ENCODE data around the gene SSBP2. TPM values are rescaled to one million over a fixed set of nuclear protein-coding genes. Genes with fewer than 3 reads are reported as not detected.

SSBP2 gene
- total and polyA plus RNA-seq, 2 donors (not counting 3 experiments of a cell fraction or from before 2014, with no cell fraction given), result 9.6 to 11.5 TPM

DNA sequence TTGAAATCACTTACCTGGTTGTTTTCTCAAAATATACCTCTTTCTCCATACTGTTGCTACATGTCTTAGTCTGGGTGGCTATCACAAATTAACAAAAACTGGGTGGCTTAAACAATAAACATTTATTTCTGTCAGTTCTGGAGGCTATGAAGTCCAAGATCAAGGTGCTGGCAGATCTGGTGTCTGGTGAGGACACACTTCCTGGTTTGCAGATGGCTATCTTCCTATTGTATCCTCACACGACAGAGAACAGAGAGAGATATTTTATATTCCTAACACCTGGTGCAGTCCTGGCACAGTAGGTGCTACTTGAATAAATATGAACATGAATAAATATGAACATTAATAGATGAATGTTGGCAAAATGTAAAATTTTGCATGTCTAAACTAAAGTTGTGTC is 192.7 kb downstream of the SSBP2 start:
- no peaks in the 10 kb centered on the region for H3K79me2 ChIP-seq (ENCODE audit: control insufficient read depth, insufficient read depth, low read length)
- no peak overlapping the region for H3K4me3 ChIP-seq (replicated peaks in 1 of 3; ENCODE audit: insufficient read depth in 1 of 3, low read depth in 1 of 3, low read length in 3 of 3)
- no peak overlapping the region for H3K9ac ChIP-seq (replicated peaks; ENCODE audit: extremely low read depth, insufficient read depth, low read length)
- no TSS peak for BruUV-seq (replicated peaks)
- CTCF ChIA-PET, result no interaction called here
- H3K9me3 ChIP-seq (replicated peaks; ENCODE audit: control insufficient read depth, insufficient read depth, low read length), result no peaks in the 10 kb centered on the region
- H2AFZ ChIP-seq (ENCODE audit: low read depth, low read length), result no peak overlapping the region
- no peak overlapping the region for H3K4me2 ChIP-seq (ENCODE audit: insufficient read depth, low read length)
- no peaks in the 10 kb centered on the region for H4K20me1 ChIP-seq (replicated peaks; ENCODE audit: control insufficient read depth, extremely low read depth, insufficient read depth, low read length)
- no peaks in the 10 kb centered on the region for H3K27me3 ChIP-seq (ENCODE audit: control insufficient read depth in 2 of 2, insufficient read depth in 2 of 2, low read length in 2 of 2)
- dilution Hi-C loops (cut with MboI; ENCODE audit: extremely low pct_ligation_motif_present, low sequenced_read_pairs) (no loop called here), intact Hi-C loops (cut with micrococcal nuclease) (no loop called here)
- no peak for FAIRE-seq
- peaks cover 17% of the 10 kb centered on the region for H3K4me1 ChIP-seq (ENCODE audit: control insufficient read depth, extremely low read depth, insufficient read depth, low read length)
- DNase-seq (ENCODE audit: low read depth, low spot score), result no peak
- POLR2A ChIA-PET, result no interaction called here
- no peaks in the 10 kb centered on the region for H3K36me3 ChIP-seq (ENCODE audit: control insufficient read depth in 2 of 2, extremely low read depth in 1 of 2, insufficient read depth in 2 of 2, low read length in 2 of 2)
- no peak overlapping the region for H3K27ac ChIP-seq (ENCODE audit: insufficient read depth, low read depth, low read length)
- no peak for TF ChIP-seq GATA2 (IDR thresholded peaks at IDR 0.05; ENCODE audit: insufficient read depth, insufficient read length, low read depth, low read length)
- H3K9me1 ChIP-seq (replicated peaks; ENCODE audit: control insufficient read depth, extremely low read depth, insufficient read depth, low read length), result no peaks in the 10 kb centered on the region

- no peaks in the 10 kb centered on the region for H3K36me3 ChIP-seq (ENCODE audit: control insufficient read depth in 2 of 2, extremely low read depth in 1 of 2, insufficient read depth in 2 of 2, low read length in 2 of 2)
- H2AFZ ChIP-seq (ENCODE audit: low read depth, low read length), result no peak overlapping the region
- BruUV-seq (replicated peaks), result no TSS peak
- H4K20me1 ChIP-seq (replicated peaks; ENCODE audit: control insufficient read depth, extremely low read depth, insufficient read depth, low read length), result no peaks in the 10 kb centered on the region
- H3K9me1 ChIP-seq (replicated peaks; ENCODE audit: control insufficient read depth, extremely low read depth, insufficient read depth, low read length), result no peaks in the 10 kb centered on the region
- no peak for TF ChIP-seq POLR2A (IDR thresholded peaks at IDR 0.05; ENCODE audit: low read depth, low read length)
- H3K27me3 ChIP-seq (ENCODE audit: control insufficient read depth in 2 of 2, insufficient read depth in 2 of 2, low read length in 2 of 2), result no peaks in the 10 kb centered on the region
- DNase-seq (ENCODE audit: low read depth, low spot score), result no peak
- no peak for FAIRE-seq
- H3K4me1 ChIP-seq (ENCODE audit: control insufficient read depth, extremely low read depth, insufficient read depth, low read length), result peaks cover 28% of the 10 kb centered on the region
- no peak overlapping the region for H3K4me3 ChIP-seq (replicated peaks in 1 of 3; ENCODE audit: insufficient read depth in 1 of 3, low read depth in 1 of 3, low read length in 3 of 3)
- intact Hi-C loops (cut with micrococcal nuclease), result no loop called here
- POLR2A ChIA-PET, result no interaction called here
- dilution Hi-C loops (cut with MboI; ENCODE audit: extremely low pct_ligation_motif_present, low sequenced_read_pairs), result no loop called here
- H3K9me3 ChIP-seq (replicated peaks; ENCODE audit: control insufficient read depth, insufficient read depth, low read length), result no peaks in the 10 kb centered on the region
- H3K9ac ChIP-seq (replicated peaks; ENCODE audit: extremely low read depth, insufficient read depth, low read length), result no peak overlapping the region
- CTCF ChIA-PET, result no interaction called here
- no peaks in the 10 kb centered on the region for H3K79me2 ChIP-seq (ENCODE audit: control insufficient read depth, insufficient read depth, low read length)
- no peak overlapping the region for H3K4me2 ChIP-seq (ENCODE audit: insufficient read depth, low read length)
- H3K27ac ChIP-seq (ENCODE audit: insufficient read depth, low read depth, low read length), result no peak overlapping the region
Measured at GRCh38 chr5:81556809-81557208, 194.1 kb downstream of the SSBP2 start.

GRCh38 chr5:81555865-81556264 is 195.0 kb downstream of the SSBP2 start:
- no peak overlapping the region for H3K27ac ChIP-seq (ENCODE audit: insufficient read depth, low read depth, low read length)
- no peak for TF ChIP-seq JUN (IDR thresholded peaks at IDR 0.05; ENCODE audit: borderline replicate concordance, insufficient read depth, insufficient read length, low read depth)
- no peak for TF ChIP-seq MYC (IDR thresholded peaks at IDR 0.05; ENCODE audit: low read depth, low read length)
- TF ChIP-seq EZH2 (IDR thresholded peaks at IDR 0.05; ENCODE audit: borderline replicate concordance, low read depth, low read length, severe bottlenecking), result no peak
- TF ChIP-seq POLR2A (IDR thresholded peaks at IDR 0.05; ENCODE audit: low read depth, low read length), result no peak
- TF ChIP-seq POLR2AphosphoS5 (IDR thresholded peaks at IDR 0.05; ENCODE audit: insufficient read depth, low read depth, low read length), result no peak
- TF ChIP-seq GATA2 (IDR thresholded peaks at IDR 0.05; ENCODE audit: insufficient read depth, insufficient read length, low read depth, low read length), result no peak
- no peak for TF ChIP-seq FOS (IDR thresholded peaks at IDR 0.05; ENCODE audit: borderline replicate concordance, insufficient read depth, low read length)
- no peak for TF ChIP-seq CTCF (IDR thresholded peaks at IDR 0.05; ENCODE audit: extremely low read depth in 1 of 2, insufficient read depth in 1 of 2, low read depth in 1 of 2, low read length in 2 of 2)
- TF ChIP-seq, protein P1, sequence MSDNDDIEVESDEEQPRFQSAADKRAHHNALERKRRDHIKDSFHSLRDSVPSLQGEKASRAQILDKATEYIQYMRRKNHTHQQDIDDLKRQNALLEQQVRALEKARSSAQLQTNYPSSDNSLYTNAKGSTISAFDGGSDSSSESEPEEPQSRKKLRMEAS (IDR thresholded peaks at IDR 0.05; ENCODE audit: insufficient read depth, insufficient read length), result no peak
- no peak overlapping the region for H3K9ac ChIP-seq (replicated peaks; ENCODE audit: extremely low read depth, insufficient read depth, low read length)
- H3K4me1 ChIP-seq (ENCODE audit: control insufficient read depth, extremely low read depth, insufficient read depth, low read length), result peaks cover 28% of the 10 kb centered on the region
- H3K9me3 ChIP-seq (replicated peaks; ENCODE audit: control insufficient read depth, insufficient read depth, low read length), result no peaks in the 10 kb centered on the region
- intact Hi-C loops (cut with micrococcal nuclease), result no loop called here
- no peaks in the 10 kb centered on the region for H3K9me1 ChIP-seq (replicated peaks; ENCODE audit: control insufficient read depth, extremely low read depth, insufficient read depth, low read length)
- no peak overlapping the region for H2AFZ ChIP-seq (ENCODE audit: low read depth, low read length)
- dilution Hi-C loops (cut with MboI; ENCODE audit: extremely low pct_ligation_motif_present, low sequenced_read_pairs), result no loop called here
- no peak overlapping the region for H3K4me3 ChIP-seq (replicated peaks in 1 of 3; ENCODE audit: insufficient read depth in 1 of 3, low read depth in 1 of 3, low read length in 3 of 3)
- DNase-seq (ENCODE audit: low read depth, low spot score), result no peak
- ChIA-PET CTCF (no interaction called here), POLR2A (no interaction called here)
- H3K27me3 ChIP-seq (ENCODE audit: control insufficient read depth in 2 of 2, insufficient read depth in 2 of 2, low read length in 2 of 2), result no peaks in the 10 kb centered on the region
- no peaks in the 10 kb centered on the region for H3K79me2 ChIP-seq (ENCODE audit: control insufficient read depth, insufficient read depth, low read length)
- no TSS peak for BruUV-seq (replicated peaks)
- FAIRE-seq, result no peak
- H3K4me2 ChIP-seq (ENCODE audit: insufficient read depth, low read length), result no peak overlapping the region
- H4K20me1 ChIP-seq (replicated peaks; ENCODE audit: control insufficient read depth, extremely low read depth, insufficient read depth, low read length), result no peaks in the 10 kb centered on the region
- no peaks in the 10 kb centered on the region for H3K36me3 ChIP-seq (ENCODE audit: control insufficient read depth in 2 of 2, extremely low read depth in 1 of 2, insufficient read depth in 2 of 2, low read length in 2 of 2)
